Measurements from ENCODE around the gene ZMPSTE24.
A peak's percentile ranks its signal among the peaks of the same experiment; 100 is the strongest.
"Not testable (repeated sequence)": the region's sequence is repeated elsewhere in the genome, so short reads cannot be mapped to it uniquely, and the experiment has no call there.

Gene ZMPSTE24

DNA sequence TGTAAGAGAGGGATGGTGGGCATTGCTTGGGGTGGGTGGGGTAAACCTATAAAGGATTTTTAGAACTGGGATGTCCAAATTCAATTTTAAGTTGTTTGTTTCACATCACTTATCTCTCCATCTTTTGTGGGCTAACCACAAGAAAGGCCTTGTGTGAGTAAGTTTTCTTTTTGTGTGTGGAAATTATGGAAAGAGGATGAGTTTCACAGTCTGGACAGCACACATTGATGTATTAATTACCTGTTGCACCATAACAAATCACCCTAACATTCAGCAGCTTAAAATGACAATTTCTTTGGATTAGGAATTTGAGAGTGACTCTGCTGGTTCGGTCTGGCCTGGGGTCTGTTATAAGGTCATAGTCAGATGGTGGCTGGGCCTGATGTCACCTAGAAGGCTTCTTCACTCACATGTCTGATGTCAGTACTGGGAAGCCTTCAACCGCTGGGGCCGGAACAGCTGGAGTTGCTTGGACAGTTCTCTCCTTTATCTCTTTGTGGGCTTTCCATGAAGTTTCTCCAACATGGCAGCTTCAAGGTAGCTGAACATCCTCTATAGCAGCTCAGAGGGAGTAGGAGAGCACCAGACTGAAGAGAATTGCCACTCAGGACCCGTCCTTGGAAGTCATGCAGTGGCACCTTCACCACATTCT is 61.1 kb downstream of the ZMPSTE24 start:
- DNase-seq (ENCODE audit: low spot score) = no peak

DNA sequence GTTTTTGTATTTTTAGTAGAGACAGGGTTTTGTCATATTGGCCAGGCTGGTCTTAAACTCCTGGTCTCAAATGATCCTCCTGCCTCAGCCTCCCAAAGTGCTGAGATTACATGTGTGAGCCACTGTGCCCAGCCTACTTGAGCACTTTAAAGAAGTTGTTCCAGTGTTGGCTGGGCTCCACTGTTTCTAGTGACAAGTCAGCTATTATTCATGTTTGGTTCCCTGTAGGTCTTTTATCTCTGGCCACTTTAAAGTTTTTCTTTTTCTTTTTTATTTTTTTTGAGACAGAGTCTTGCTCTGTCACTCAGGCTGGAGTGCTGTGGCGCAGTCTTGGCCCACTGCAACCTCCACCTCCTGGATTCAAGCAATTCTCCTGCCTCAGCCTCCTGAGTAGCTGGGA is 73.4 kb downstream of the ZMPSTE24 start:
- DNase-seq (ENCODE audit: low spot score) = not testable (repeated sequence)

DNA sequence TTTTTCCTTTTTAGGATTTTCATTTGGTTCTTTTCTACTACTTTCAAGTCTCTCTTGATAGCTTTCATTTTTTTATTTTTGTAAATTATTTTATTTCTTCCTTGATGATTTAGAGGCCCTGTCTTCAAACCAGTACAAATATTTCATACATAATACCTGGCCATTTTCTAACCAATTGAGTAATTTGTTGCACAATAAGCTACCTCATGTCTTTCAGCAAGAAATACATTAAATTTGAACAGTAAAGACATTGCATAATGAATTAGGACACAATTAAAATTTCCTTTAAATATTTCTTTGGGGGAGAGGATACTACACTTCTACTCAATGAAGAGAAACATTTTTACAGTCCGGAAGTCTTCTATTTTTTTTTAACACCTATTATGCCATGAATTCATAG is 74.7 kb downstream of the ZMPSTE24 start:
- DNase-seq (ENCODE audit: low spot score) = no peak

DNA sequence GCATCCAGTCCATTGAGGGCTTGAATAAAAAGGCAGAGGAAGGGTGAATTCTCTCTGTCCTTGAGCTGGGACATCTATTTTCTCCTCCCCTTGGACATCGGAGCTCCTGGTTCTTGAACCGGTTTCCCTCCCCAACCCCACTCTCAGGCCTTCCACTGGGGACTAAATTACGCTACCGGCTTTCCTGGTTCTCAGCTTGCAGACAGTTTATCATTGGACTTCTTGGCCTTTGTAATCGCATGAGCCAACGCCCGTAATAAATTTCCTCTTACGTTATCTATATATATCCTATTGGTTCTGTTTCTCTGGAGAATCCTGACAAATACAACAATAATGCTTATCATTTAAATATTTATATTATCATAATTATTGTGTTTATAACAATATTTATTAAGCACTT is 79.4 kb downstream of the ZMPSTE24 start:
- DNase-seq (ENCODE audit: low spot score) = no peak

DNA sequence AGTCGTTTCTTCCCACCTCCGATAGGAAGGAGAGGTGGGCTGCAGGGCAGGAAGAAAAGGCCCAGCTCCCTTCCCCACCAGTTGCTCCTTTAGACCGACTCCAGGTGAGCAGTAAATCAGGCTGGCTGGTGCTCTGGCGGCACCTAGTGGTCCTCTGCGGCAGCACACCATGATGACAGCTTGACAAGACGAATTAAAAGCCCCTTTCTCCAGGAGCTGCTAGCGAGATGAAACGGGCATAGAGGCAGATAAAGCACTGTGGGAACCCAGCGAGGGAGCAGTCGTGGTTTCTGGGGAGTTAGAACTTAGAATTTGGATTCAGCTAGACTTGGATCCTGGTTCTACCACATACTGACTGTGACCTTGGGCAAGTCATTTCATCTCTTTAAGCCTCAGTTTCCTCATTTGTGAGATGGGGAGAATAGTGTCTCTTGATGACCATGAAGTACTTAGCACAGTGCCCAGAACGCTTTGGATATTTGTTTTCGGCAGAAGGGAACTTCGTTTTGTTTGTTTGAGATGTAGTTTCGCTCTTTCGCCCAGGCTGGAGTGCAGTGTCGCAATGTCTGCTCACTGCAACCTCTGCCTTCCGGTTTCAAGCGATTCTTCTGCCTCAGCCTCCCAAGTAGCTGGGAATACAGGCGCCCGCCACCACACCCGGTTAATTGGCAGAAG is 80.8 kb downstream of the ZMPSTE24 start:
- peak; percentile 90 for DNase-seq (ENCODE audit: low spot score)

DNA sequence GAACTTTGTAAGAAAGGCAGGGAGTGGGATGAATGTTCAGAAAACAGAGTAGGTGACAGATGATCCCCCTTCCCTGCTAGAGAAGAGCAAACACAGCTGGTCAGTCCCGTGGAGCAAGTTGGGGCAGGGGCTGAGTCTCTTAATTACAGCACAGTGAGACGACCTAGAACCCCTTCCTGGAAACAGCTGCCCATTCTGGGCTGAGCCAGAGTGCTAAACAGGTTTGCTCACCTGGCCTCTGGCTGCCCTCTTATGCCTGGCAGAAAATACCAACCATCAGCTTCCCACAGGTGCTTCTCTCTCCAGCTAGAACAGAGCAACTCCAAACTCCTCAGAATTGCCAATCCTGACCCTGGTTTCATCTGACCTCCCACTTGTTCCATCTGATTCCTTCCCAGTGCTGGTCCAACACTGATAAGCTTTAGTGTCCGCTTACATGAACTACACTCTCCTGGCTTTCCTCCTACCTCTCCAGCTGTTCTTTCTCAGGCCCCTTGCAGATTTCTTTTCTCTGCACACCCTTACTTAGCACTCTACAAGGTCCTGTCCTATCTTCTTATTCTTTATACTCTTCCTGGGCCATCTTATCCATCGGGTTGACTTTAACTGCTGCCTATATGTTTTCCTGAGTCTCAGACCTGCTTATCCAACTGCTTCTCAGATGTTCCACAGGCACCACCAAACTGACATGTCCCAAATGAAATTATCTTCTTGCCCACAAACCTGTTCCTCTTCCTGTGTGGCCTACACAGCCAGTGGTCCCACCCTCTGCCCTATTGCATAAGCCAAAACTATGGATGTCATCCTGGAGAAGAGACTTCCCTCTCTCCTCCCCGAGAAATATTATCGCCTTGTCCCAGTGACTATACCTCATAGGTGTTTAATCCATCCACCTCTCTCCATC is 81.6 kb downstream of the ZMPSTE24 start:
- no peak for DNase-seq (ENCODE audit: low spot score)

DNA sequence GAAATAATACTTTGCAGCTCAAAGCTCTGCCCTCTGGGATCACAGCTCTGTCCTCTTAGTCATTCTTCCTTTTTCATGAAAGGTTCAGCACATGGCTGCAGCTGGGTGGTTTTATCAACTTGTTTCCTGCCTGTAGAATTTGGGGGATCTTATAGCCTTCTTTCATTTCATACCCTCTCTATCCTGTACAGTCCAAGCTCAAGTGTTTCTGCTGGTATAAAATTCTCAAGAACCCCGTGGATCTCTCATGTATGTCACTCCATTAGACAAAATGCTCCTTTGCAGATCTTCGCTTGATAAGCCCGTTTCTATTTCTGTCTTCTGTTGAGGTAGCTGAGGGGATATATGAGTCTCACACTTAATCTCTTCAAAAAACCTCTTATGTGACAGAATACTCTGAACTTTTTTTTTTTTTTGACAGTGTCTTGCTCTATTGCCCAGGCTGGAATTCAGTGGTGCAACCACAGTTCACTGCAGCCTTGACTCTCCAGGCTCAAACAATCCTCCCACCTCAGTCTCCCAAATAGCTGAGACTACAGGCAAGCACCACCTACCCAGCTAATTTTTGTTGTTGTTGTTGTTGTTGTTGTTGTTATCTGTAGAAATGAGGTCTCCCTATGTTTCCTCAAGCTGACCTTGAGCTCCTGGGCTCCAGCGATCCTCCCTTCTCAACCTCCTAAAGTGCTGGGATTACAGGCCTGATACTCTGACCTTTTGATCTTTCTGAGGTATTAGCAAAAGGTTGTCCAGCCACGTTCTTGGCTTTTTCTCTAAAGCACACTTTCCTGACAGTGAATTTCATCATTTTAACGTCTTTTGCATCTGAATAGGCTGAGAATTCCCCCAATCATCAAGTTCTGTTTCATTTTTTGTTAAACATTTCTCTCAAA is 83.7 kb downstream of the ZMPSTE24 start:
- DNase-seq (ENCODE audit: low spot score) = no peak

DNA sequence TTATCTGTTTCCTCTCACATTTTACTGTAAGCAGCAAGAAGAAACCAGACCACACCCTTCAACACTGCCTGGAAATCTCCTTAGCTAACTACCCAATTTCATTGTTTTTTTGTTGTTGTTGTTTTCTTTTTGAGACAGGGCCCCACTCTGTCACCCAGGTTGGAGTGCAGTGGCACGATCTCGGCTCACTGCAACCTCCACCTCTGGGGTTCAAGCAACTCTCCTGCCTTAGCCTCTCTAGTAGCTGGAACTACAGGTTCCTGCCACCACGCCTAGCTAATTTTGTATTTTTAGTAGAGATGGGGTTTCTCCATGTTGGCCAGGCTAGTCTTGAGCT is 84.3 kb downstream of the ZMPSTE24 start:
- DNase-seq (ENCODE audit: low spot score) = not testable (repeated sequence)

All from iPS-NIHi11 (cell line).